ENCODE measurements around the gene PLCH1.
"Not testable (repeated sequence)": the region's sequence is repeated elsewhere in the genome, so short reads cannot be mapped to it uniquely, and the experiment has no call there.

The PLCH1 gene

GRCh38 chr3:155409336-155409735, 335.5 kb downstream of the PLCH1 start:
- DNase-seq, result no peak

GRCh38 chr3:155407971-155408370, 336.9 kb downstream of the PLCH1 start:
- DNase-seq, result no peak

GRCh38 chr3:155407331-155407730, 337.5 kb downstream of the PLCH1 start:
- no peak for DNase-seq

- DNase-seq, result no peak
Measured at GRCh38 chr3:155404486-155404885, 340.4 kb downstream of the PLCH1 start.

- DNase-seq, result no peak
Measured at GRCh38 chr3:155402656-155403055, 342.2 kb downstream of the PLCH1 start.

GRCh38 chr3:155398046-155398445, 346.8 kb downstream of the PLCH1 start:
- no peak for DNase-seq

- not testable (repeated sequence) for DNase-seq
Measured at GRCh38 chr3:155394896-155395295, 350.0 kb downstream of the PLCH1 start.

GRCh38 chr3:155394240-155394639, 350.6 kb downstream of the PLCH1 start:
- DNase-seq, result no peak

GRCh38 chr3:155393316-155393715, 351.6 kb downstream of the PLCH1 start:
- no peak for DNase-seq

- DNase-seq, result no peak
Measured at GRCh38 chr3:155392138-155392537, 352.7 kb downstream of the PLCH1 start.

- DNase-seq, result no peak
Measured at GRCh38 chr3:155391551-155391958, 353.3 kb downstream of the PLCH1 start.

- DNase-seq, result no peak
Measured at GRCh38 chr3:155391104-155391503, 353.8 kb downstream of the PLCH1 start.

GRCh38 chr3:155390351-155390750, 354.5 kb downstream of the PLCH1 start:
- DNase-seq, result no peak

- no peak for DNase-seq
Measured at GRCh38 chr3:155388417-155388816, 356.5 kb downstream of the PLCH1 start.

GRCh38 chr3:155387571-155387970, 357.3 kb downstream of the PLCH1 start:
- no peak for DNase-seq

GRCh38 chr3:155386919-155387318, 358.0 kb downstream of the PLCH1 start:
- no peak for DNase-seq

GRCh38 chr3:155385896-155386625, 358.8 kb downstream of the PLCH1 start:
- no peak for DNase-seq

- no peak for DNase-seq
Measured at GRCh38 chr3:155382396-155383042, 362.4 kb downstream of the PLCH1 start.

- DNase-seq, result no peak
Measured at GRCh38 chr3:155377847-155378246, 367.0 kb downstream of the PLCH1 start.

GRCh38 chr3:155377071-155377470, 367.8 kb downstream of the PLCH1 start:
- no peak for DNase-seq

- no peak for DNase-seq
Measured at GRCh38 chr3:155372281-155372680, 372.6 kb downstream of the PLCH1 start.

GRCh38 chr3:155370764-155371503, 373.9 kb downstream of the PLCH1 start:
- DNase-seq, result no peak

- no peak for DNase-seq
Measured at GRCh38 chr3:155370198-155370597, 374.7 kb downstream of the PLCH1 start.

- no peak for DNase-seq
Measured at GRCh38 chr3:155369735-155370134, 375.1 kb downstream of the PLCH1 start.

Data from activated gamma-delta T cell treated with Interleukin-2 at 50 U/mL for 16 hours (primary cell).